NCI-H2107 (cell line): Measurements from ENCODE around the gene ZNF275.
"Not testable (repeated sequence)": the region's sequence is repeated elsewhere in the genome, so short reads cannot be mapped to it uniquely, and the experiment has no call there.

Source experiments
- DNase-seq: peaks from one replicate; lab custom pipeline; 2025; lab: John Stamatoyannopoulos, UW

Gene ZNF275

GRCh38 chrX:153361781-153362397 lies 27.9 kb downstream of the ZNF275 start:
- DNase-seq = no peak

- no peak for DNase-seq
Observed at GRCh38 chrX:153365670-153366069, 31.7 kb downstream of the ZNF275 start.

- no peak for DNase-seq
Observed at GRCh38 chrX:153366119-153366518, 32.2 kb downstream of the ZNF275 start.

GRCh38 chrX:153366878-153367538 lies 33.1 kb downstream of the ZNF275 start:
- no peak for DNase-seq

GRCh38 chrX:153370293-153371055 lies 36.5 kb downstream of the ZNF275 start:
- DNase-seq = no peak

GRCh38 chrX:153371256-153371655 lies 37.3 kb downstream of the ZNF275 start:
- DNase-seq = no peak

GRCh38 chrX:153372949-153373348 lies 39.0 kb downstream of the ZNF275 start:
- no peak for DNase-seq

GRCh38 chrX:153374426-153374825 lies 40.5 kb downstream of the ZNF275 start:
- no peak for DNase-seq

GRCh38 chrX:153375571-153375970 lies 41.6 kb downstream of the ZNF275 start:
- DNase-seq = no peak

- no peak for DNase-seq
Observed at GRCh38 chrX:153377727-153378126, 43.8 kb downstream of the ZNF275 start.

- no peak for DNase-seq
Observed at GRCh38 chrX:153378607-153379006, 44.7 kb downstream of the ZNF275 start.

GRCh38 chrX:153379508-153379907 lies 45.6 kb downstream of the ZNF275 start:
- no peak for DNase-seq

- DNase-seq = peak; percentile 55
Observed at GRCh38 chrX:153379971-153380581, 46.1 kb downstream of the ZNF275 start.

GRCh38 chrX:153380691-153381090 lies 46.7 kb downstream of the ZNF275 start:
- DNase-seq = no peak

- peak; percentile 77 for DNase-seq
Observed at GRCh38 chrX:153381684-153382532, 48.0 kb downstream of the ZNF275 start.

GRCh38 chrX:153382563-153383482 lies 48.9 kb downstream of the ZNF275 start:
- DNase-seq = no peak

GRCh38 chrX:153384390-153384789 lies 50.4 kb downstream of the ZNF275 start:
- no peak for DNase-seq

GRCh38 chrX:153384973-153385372 lies 51.0 kb downstream of the ZNF275 start:
- DNase-seq = not testable (repeated sequence)

- DNase-seq = no peak
Observed at GRCh38 chrX:153386097-153386496, 52.1 kb downstream of the ZNF275 start.

- DNase-seq = no peak
Observed at GRCh38 chrX:153387345-153387744, 53.4 kb downstream of the ZNF275 start.
